Fibroblast of villous mesenchyme (primary cell): Measurements from ENCODE around the gene UBL3. TPM values are rescaled to one million over a fixed set of nuclear protein-coding genes. Genes with fewer than 3 reads are reported as not detected.

Experiments
- DNase-seq: peaks from one replicate; pipeline ENCODE4 v3.0.0-alpha.2; 2010; ENCODE audit warnings: low read depth
- H3K4me3 ChIP-seq: 2 replicates; pipeline ENCODE4 v1.5.1; 2011; ENCODE audit warnings: low read depth, mild to moderate bottlenecking, low read length
- small RNA-seq: library from RNA; depleted of rRNA; stranded (forward); fragments of <200 nt; gene quantifications from one replicate; pipeline ENCODE3, GENCODE V24; 2012
- total RNA-seq: library from RNA; depleted of rRNA; stranded (reverse); fragments of >200 nt; gene quantifications from 2 replicates; pipeline ENCODE4 v1.2.3, GENCODE V29; 2012
- TF ChIP-seq, protein P1 (sequence below): IDR thresholded peaks from 2 replicates; pipeline ENCODE4 v1.5.1; 2012; ENCODE audit warnings: low read depth, mild to moderate bottlenecking, low read length; ENCODE audit not compliant: insufficient read depth

Gene UBL3
- total RNA-seq, 1 donor, result 44.9 TPM

DNA sequence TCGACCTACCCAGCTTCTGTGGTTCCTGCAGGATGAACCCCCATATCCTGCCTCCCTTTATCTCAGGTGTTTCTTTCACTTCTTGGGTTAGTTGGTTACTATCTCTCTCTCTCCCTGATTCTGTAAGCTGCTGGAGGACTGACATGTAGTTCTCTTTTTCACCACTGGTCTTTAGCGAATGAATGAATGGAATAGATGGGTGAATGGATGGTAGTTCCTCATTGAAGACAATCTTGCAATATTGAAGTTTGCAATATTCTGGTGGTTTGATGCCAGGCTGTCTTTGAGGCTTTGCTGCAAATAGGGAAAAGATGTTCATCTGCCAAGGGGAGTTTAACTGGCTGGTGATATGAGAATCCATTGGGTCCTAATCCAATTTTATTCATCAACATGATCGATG, 120.2 kb downstream of the UBL3 start:
- DNase-seq, result no peak

DNA sequence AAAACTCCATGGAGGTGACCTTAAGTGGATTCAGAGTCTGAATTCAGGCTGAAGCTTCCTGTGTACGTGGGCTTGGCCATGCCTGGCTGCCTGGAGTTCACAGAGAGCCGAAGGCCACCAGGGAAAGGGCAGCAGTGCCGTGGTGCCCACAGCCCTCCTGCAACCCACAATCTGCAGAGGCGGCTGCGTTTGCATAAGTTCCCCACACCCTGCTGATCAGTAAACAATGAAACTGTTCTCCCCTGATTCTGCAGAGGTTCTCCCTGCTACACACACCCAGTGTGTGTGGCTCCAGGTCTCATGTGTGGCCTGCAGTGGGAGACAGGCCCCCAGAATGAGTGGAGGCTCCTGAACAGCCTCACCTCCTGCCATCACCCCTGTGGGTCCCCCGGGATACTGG, 128.0 kb downstream of the UBL3 start:
- TF ChIP-seq, protein P1, sequence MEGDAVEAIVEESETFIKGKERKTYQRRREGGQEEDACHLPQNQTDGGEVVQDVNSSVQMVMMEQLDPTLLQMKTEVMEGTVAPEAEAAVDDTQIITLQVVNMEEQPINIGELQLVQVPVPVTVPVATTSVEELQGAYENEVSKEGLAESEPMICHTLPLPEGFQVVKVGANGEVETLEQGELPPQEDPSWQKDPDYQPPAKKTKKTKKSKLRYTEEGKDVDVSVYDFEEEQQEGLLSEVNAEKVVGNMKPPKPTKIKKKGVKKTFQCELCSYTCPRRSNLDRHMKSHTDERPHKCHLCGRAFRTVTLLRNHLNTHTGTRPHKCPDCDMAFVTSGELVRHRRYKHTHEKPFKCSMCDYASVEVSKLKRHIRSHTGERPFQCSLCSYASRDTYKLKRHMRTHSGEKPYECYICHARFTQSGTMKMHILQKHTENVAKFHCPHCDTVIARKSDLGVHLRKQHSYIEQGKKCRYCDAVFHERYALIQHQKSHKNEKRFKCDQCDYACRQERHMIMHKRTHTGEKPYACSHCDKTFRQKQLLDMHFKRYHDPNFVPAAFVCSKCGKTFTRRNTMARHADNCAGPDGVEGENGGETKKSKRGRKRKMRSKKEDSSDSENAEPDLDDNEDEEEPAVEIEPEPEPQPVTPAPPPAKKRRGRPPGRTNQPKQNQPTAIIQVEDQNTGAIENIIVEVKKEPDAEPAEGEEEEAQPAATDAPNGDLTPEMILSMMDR, result no peak
- H3K4me3 ChIP-seq, result no peak overlapping the region
- DNase-seq, result no peak

More for the DNA sequence above, 120.2 kb downstream of the UBL3 start:
- no peak overlapping the region for H3K4me3 ChIP-seq
- TF ChIP-seq, protein P1, result no peak

DNA sequence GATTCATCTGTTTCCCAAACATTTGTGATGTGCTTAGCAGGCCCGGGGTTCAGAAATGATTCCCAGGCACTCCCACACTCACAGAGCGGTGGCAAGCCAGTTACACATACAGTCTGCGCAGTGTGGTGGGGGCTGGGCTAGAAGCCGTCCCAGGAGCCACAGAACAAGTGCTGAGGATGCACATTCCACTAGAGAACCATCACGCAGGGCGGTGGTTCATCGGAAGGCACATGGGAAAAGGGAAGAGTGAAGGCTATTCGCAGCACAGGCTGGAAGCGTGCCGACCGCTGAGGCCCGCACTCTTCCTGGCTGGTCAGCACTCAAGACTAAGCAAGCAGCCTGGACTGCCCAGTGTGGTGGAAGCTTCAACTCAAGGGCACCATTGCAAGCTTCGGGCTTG, 128.7 kb downstream of the UBL3 start:
- TF ChIP-seq, protein P1, result no peak
- DNase-seq, result no peak
- no peak overlapping the region for H3K4me3 ChIP-seq

DNA sequence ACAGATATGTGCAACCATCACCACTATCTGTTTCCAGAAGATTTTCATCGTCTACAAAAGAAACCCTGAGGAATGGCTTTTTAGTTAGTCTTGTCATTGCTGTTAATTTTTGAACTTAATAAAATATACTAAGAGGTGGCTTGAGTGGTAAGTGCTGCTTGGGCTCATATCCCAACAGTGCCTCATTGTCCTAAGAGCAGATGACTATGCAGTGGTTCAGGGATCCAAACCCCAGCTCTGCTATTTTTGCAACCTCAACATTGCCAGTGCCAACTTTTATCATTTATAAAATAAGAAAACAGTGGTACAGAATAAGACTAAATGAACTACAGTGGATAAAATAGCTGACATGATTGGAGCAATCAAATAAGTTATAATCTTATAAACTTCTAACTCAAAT, 131.7 kb downstream of the UBL3 start:
- no peak for DNase-seq
- TF ChIP-seq, protein P1, result no peak
- H3K4me3 ChIP-seq, result no peak overlapping the region

DNA sequence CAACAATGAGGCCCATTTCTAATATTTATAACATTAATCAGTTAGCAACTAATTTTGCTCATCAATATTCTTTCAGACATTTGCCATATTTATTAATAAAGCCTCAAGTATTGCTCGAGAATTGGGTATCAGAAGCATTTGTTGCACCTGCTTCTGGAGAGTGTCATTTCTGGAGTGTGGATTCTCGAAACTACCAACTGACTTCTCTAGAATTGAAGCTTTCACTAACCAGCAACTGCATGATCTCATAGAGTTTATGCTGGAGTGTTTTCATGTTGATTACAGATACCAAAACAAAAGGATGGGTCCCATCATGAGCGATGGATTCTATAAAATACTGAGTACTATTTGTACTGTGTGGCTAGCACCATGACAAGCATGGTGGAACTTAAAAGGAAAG, 133.9 kb downstream of the UBL3 start:
- DNase-seq, result no peak

More for the DNA sequence above, 133.9 kb downstream of the UBL3 start:
- H3K4me3 ChIP-seq, result no peak overlapping the region
- TF ChIP-seq, protein P1, result no peak

Small RNA genes lying within 50 kb of the gene (small RNA-seq; reads per million reads assigned to genes)
- not detected for gene RF00017
- not detected for gene TIMM8BP1
